ENCODE data around the gene SORCS2.

GRCh38 chr4:7790023-7790422 is 597.7 kb downstream of the SORCS2 start:
- TF ChIP-seq CTCF (IDR thresholded peaks at IDR 0.05) (no peak), POLR2A (IDR thresholded peaks at IDR 0.05) (no peak)

All from right lobe of liver (tissue), 4 donors.